Measurements from ENCODE around the gene RABAC1.

Gene RABAC1

GRCh38 chr19:41958367-41959055 lies 610 bp downstream of the RABAC1 start:
- H3K27me3 ChIP-seq (ENCODE audit: control insufficient read depth, low read length): no peaks in the 10 kb centered on the region
- peaks cover 21% of the 10 kb centered on the region for H3K79me2 ChIP-seq (ENCODE audit: control insufficient read depth, low read length)
- peak overlapping the region; percentile 93 for H3K4me3 ChIP-seq (ENCODE audit: low read length)
- peaks cover 45% of the 10 kb centered on the region for H3K4me1 ChIP-seq (ENCODE audit: control insufficient read depth, low read length)
- H4K20me1 ChIP-seq (ENCODE audit: control insufficient read depth, insufficient read depth, low read depth, low read length): no peaks in the 10 kb centered on the region
- no peak for TF ChIP-seq CTCF (IDR thresholded peaks at IDR 0.05; ENCODE audit: low read depth, low read length, poor library complexity, severe bottlenecking)
- TF ChIP-seq EZH2phosphoT487 (IDR thresholded peaks at IDR 0.05; ENCODE audit: borderline replicate concordance, low read length): no peak
- peak overlapping the region; percentile 81 for H3K4me2 ChIP-seq (ENCODE audit: low read length)
- H3K27ac ChIP-seq (ENCODE audit: low read depth, low read length): peak overlapping the region; percentile 66
- H3F3A ChIP-seq (ENCODE audit: control insufficient read depth, insufficient read depth): 0 out of 2 replicates have a peak, but pooled peaks cover 11% of the 10 kb centered on the region
- no peaks in the 10 kb centered on the region for H3K9me3 ChIP-seq (ENCODE audit: control insufficient read depth, insufficient read depth, low read length)
- no peaks in the 10 kb centered on the region for H3K9me2 ChIP-seq (replicated peaks; ENCODE audit: control insufficient read depth, low read length)
- peaks cover 42% of the 10 kb centered on the region for H3K36me3 ChIP-seq (ENCODE audit: control insufficient read depth, low read length)

GRCh38 chr19:41957838-41958366 lies 1.2 kb downstream of the RABAC1 start:
- Histone ChIP-seq H3K4me3 (ENCODE audit: low read length) (peak overlapping the region; percentile 93), H3K4me2 (ENCODE audit: low read length) (peak overlapping the region; percentile 81), H3K27ac (ENCODE audit: low read depth, low read length) (peak overlapping the region; percentile 66), H3K4me1 (ENCODE audit: control insufficient read depth, low read length) (peaks cover 52% of the 10 kb centered on the region), H3K36me3 (ENCODE audit: control insufficient read depth, low read length) (peaks cover 42% of the 10 kb centered on the region), H3K79me2 (ENCODE audit: control insufficient read depth, low read length) (peaks cover 21% of the 10 kb centered on the region), H3F3A (ENCODE audit: control insufficient read depth, insufficient read depth) (peaks cover 12% of the 10 kb centered on the region; the same call in 1 of the 2 replicates), H3K9me3 (ENCODE audit: control insufficient read depth, insufficient read depth, low read length) (no peaks in the 10 kb centered on the region), H3K27me3 (ENCODE audit: control insufficient read depth, low read length) (no peaks in the 10 kb centered on the region), H4K20me1 (ENCODE audit: control insufficient read depth, insufficient read depth, low read depth, low read length) (no peaks in the 10 kb centered on the region), H3K9me2 (replicated peaks; ENCODE audit: control insufficient read depth, low read length) (no peaks in the 10 kb centered on the region)
- TF ChIP-seq CTCF (IDR thresholded peaks at IDR 0.05; ENCODE audit: low read depth, low read length, poor library complexity, severe bottlenecking): peak; percentile 87
- no peak for TF ChIP-seq EZH2phosphoT487 (IDR thresholded peaks at IDR 0.05; ENCODE audit: borderline replicate concordance, low read length)

- peaks cover 15% of the 10 kb centered on the region for H3F3A ChIP-seq (ENCODE audit: control insufficient read depth, insufficient read depth)
- no peaks in the 10 kb centered on the region for H3K27me3 ChIP-seq (ENCODE audit: control insufficient read depth, low read length)
- no peaks in the 10 kb centered on the region for H3K9me2 ChIP-seq (replicated peaks; ENCODE audit: control insufficient read depth, low read length)
- peaks cover 42% of the 10 kb centered on the region for H3K36me3 ChIP-seq (ENCODE audit: control insufficient read depth, low read length)
- TF ChIP-seq CTCF (IDR thresholded peaks at IDR 0.05; ENCODE audit: low read depth, low read length, poor library complexity, severe bottlenecking) (no peak), EZH2phosphoT487 (IDR thresholded peaks at IDR 0.05; ENCODE audit: borderline replicate concordance, low read length) (no peak)
- H3K4me3 ChIP-seq (ENCODE audit: low read length): peak overlapping the region; percentile 93
- peak overlapping the region; percentile 81 for H3K4me2 ChIP-seq (ENCODE audit: low read length)
- peak overlapping the region; percentile 66; the same call in 1 of the 2 replicates for H3K27ac ChIP-seq (ENCODE audit: low read depth, low read length)
- peaks cover 58% of the 10 kb centered on the region for H3K4me1 ChIP-seq (ENCODE audit: control insufficient read depth, low read length)
- no peaks in the 10 kb centered on the region for H3K9me3 ChIP-seq (ENCODE audit: control insufficient read depth, insufficient read depth, low read length)
- H4K20me1 ChIP-seq (ENCODE audit: control insufficient read depth, insufficient read depth, low read depth, low read length): no peaks in the 10 kb centered on the region
- peaks cover 21% of the 10 kb centered on the region for H3K79me2 ChIP-seq (ENCODE audit: control insufficient read depth, low read length)
These were observed 1.8 kb downstream of the RABAC1 start for GRCh38 chr19:41957161-41957837.

All from DOHH2 (cell line).